Measurements from ENCODE around the gene PHF2. TPM values are rescaled to one million over a fixed set of nuclear protein-coding genes. Genes with fewer than 3 reads are reported as not detected.

Gene PHF2
- total RNA-seq, 2 donors from 2014 or later: 15.0 to 19.8 TPM

DNA sequence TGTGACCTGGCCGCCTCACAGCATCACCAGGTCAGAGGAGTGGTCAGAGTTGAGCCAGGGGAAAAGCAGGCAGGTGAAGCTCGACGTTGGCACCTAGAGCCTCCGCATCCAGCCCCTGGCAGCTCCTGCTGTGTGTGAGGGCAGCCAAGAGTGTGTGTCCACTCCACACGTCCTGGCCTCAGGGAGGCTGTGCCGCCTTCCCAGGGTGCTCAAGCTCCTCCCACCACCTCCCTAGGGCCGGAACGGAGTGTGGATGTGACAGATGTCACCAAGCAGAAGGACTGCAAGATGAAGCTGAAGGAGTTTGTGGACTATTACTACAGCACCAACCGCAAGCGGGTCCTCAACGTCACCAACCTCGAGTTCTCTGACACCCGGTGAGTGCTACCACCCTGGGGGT is 72.5 kb downstream of the PHF2 start:
- WGBS, 2 donors: 91 to 92% methylated on average over 10 to 13 of the region's 13 CpGs

DNA sequence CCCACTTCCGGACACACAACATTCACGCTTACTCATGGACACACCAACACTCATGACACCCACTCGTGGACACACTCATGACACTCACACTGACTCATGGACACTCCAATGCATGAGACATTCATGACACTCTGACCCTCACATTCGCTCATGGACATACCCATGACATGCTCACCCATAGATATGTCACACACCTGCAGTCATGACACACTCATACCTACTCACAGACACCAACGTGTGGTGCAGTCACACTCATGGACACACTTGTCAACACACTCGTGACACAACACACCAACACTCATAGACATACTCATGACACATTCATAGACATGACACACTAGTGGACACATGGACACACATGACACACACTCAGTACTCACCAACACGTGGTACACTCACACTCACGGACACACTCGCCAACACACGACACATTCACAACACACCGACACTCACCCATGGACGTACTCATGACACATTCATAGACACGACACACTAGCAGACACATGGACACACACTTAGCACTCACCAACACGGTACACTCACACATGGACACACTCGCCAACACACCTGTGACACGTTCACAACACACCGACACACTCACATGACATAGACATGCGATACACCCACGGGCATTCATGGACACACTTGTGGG is 73.4 kb downstream of the PHF2 start:
- TF ChIP-seq, protein P1, sequence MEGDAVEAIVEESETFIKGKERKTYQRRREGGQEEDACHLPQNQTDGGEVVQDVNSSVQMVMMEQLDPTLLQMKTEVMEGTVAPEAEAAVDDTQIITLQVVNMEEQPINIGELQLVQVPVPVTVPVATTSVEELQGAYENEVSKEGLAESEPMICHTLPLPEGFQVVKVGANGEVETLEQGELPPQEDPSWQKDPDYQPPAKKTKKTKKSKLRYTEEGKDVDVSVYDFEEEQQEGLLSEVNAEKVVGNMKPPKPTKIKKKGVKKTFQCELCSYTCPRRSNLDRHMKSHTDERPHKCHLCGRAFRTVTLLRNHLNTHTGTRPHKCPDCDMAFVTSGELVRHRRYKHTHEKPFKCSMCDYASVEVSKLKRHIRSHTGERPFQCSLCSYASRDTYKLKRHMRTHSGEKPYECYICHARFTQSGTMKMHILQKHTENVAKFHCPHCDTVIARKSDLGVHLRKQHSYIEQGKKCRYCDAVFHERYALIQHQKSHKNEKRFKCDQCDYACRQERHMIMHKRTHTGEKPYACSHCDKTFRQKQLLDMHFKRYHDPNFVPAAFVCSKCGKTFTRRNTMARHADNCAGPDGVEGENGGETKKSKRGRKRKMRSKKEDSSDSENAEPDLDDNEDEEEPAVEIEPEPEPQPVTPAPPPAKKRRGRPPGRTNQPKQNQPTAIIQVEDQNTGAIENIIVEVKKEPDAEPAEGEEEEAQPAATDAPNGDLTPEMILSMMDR (IDR thresholded peaks at IDR 0.05): no peak
- no peak for TF ChIP-seq POLR2A (IDR thresholded peaks at IDR 0.05)

More for the DNA sequence above, 72.5 kb downstream of the PHF2 start:
- TF ChIP-seq, protein P1 (IDR thresholded peaks at IDR 0.05): no peak
- no peak for TF ChIP-seq POLR2A (IDR thresholded peaks at IDR 0.05)
- H3K4me1 ChIP-seq: no peaks in the 10 kb centered on the region
- H3K36me3 ChIP-seq (replicated peaks in 1 of 2; ENCODE audit: insufficient read depth in 1 of 2, low read depth in 2 of 2): peaks cover 8 to 20% of the 10 kb centered on the region in 2 donors
- H3K27me3 ChIP-seq: no peaks in the 10 kb centered on the region
- intact Hi-C loops (cut with DNase I): no loop called here
- DNase-seq (no peak), ATAC-seq (no peak)
- no peak overlapping the region for H3K27ac ChIP-seq
- no peaks in the 10 kb centered on the region for H3K9me3 ChIP-seq
- H3K4me3 ChIP-seq: no peak overlapping the region

DNA sequence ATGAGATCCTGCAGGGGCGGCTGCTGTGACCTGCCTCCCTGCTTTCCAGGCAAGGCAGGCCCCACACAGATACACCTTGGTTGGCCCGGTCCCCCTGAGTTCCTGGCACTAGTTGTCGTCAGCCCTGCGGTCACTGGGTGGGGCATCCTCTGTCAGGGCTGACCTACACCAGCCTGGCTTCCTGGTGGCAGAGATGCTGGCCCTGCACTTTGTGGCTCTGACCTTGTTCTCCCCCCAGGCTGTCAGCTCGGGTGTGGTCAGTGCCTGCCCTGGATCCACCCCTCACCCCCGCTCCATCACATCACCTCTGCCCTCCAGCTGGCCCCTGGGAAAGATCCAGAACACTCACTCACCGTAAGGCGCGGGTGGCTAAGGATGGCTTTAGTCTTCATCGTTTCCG is 74.1 kb downstream of the PHF2 start:
- H3K4me3 ChIP-seq: no peak overlapping the region
- DNase-seq (peak in 1 of 4 donors; percentile 5), ATAC-seq (no peak)
- H3K4me1 ChIP-seq: no peaks in the 10 kb centered on the region
- H3K36me3 ChIP-seq (replicated peaks in 1 of 2; ENCODE audit: insufficient read depth in 1 of 2, low read depth in 2 of 2): peaks cover 8 to 28% of the 10 kb centered on the region in 2 donors
- H3K27me3 ChIP-seq: no peaks in the 10 kb centered on the region
- TF ChIP-seq, protein P1 (IDR thresholded peaks at IDR 0.05): no peak
- TF ChIP-seq POLR2A (IDR thresholded peaks at IDR 0.05): no peak
- no peaks in the 10 kb centered on the region for H3K9me3 ChIP-seq
- H3K27ac ChIP-seq: no peak overlapping the region
- WGBS, 2 donors: 93 to 94% methylated on average over 7 to 11 of the region's 11 CpGs
- intact Hi-C loops (cut with DNase I): no loop called here

More for the DNA sequence above, 73.4 kb downstream of the PHF2 start:
- Histone ChIP-seq H3K4me3 (no peak overlapping the region), H3K27ac (no peak overlapping the region), H3K27me3 (no peaks in the 10 kb centered on the region), H3K36me3 (replicated peaks in 1 of 2; ENCODE audit: insufficient read depth in 1 of 2, low read depth in 2 of 2) (peaks cover 8 to 27% of the 10 kb centered on the region in 2 donors), H3K4me1 (no peaks in the 10 kb centered on the region), H3K9me3 (no peaks in the 10 kb centered on the region)
- intact Hi-C loops (cut with DNase I): no loop called here
- DNase-seq (no peak), ATAC-seq (no peak)
- 86 to 92% methylated on average over 19 of the region's 19 CpGs for WGBS, 2 donors

DNA sequence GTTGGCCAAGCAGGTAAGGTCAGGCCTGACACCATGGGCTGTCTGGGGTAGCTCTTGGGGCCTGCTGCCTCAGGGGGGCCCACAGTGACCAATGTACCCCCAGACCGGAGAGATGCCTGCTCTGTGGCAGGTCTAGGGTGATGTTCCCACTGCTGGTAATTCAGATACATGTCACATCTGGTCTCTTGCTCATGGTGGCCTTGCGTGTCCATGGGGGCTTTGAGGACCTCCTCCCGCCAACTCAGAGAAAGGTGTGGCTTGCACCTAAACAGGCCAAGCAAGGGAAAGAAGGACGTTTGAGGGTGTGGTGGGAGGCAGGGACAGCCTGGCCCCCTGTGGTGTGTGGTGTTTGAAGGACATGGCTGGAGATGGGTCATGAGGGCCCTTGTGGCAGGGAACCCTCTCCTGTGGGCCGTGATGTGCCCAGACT is 75.2 kb downstream of the PHF2 start:
- WGBS, 2 donors: 87 to 91% methylated on average over 4 to 5 of the region's 5 CpGs
- intact Hi-C loops (cut with DNase I): no loop called here
- ATAC-seq (no peak), DNase-seq (peak in 1 of 4 donors; percentile 3)
- Histone ChIP-seq H3K9me3 (no peaks in the 10 kb centered on the region), H3K36me3 (replicated peaks in 1 of 2; ENCODE audit: insufficient read depth in 1 of 2, low read depth in 2 of 2) (peaks cover 8 to 26% of the 10 kb centered on the region in 2 donors), H3K27me3 (no peaks in the 10 kb centered on the region), H3K4me1 (no peaks in the 10 kb centered on the region), H3K4me3 (no peak overlapping the region), H3K27ac (no peak overlapping the region)
- TF ChIP-seq POLR2A (IDR thresholded peaks at IDR 0.05): no peak
- TF ChIP-seq, protein P1 (IDR thresholded peaks at IDR 0.05): no peak

Measured in body of pancreas (tissue), 4 donors.